ENCODE results near the gene MMP20. TPM values are rescaled to one million over a fixed set of nuclear protein-coding genes. Genes with fewer than 3 reads are reported as not detected.

The MMP20 gene
- polyA plus RNA-seq, 1 donor (not counting 4 experiments of a cell fraction or from before 2014, with no cell fraction given), result not detected

- dilution Hi-C loops (cut with MboI; ENCODE audit: extremely low pct_ligation_motif_present, low sequenced_read_pairs), result no loop called here
- H3K27ac ChIP-seq (ENCODE audit: control insufficient read depth, insufficient read depth, low read length), result peak overlapping the region; percentile 47
- DNase-seq (ENCODE audit: low read depth, low spot score) (no peak), FAIRE-seq (no peak)
- no peaks in the 10 kb centered on the region for H3K27me3 ChIP-seq (ENCODE audit: control insufficient read depth, extremely low read depth, insufficient read depth, low read length)
- TF ChIP-seq EZH2 (IDR thresholded peaks at IDR 0.05; ENCODE audit: low read length), result no peak
- TF ChIP-seq CTCF (optimal IDR thresholded peaks at IDR 0.05 in 1 of 3, IDR thresholded peaks at IDR 0.05 in 1 of 3, conservative IDR thresholded peaks at IDR 0.05 in 1 of 3; ENCODE audit: extremely low read depth in 1 of 3, insufficient read depth in 2 of 3, low read length in 3 of 3), result no peak
- peaks cover 14% of the 10 kb centered on the region for H3K4me1 ChIP-seq (ENCODE audit: control insufficient read depth, extremely low read depth, insufficient read depth, low read length)
- H3K9me1 ChIP-seq (ENCODE audit: control insufficient read depth, extremely low read depth, insufficient read depth, low read length), result no peaks in the 10 kb centered on the region
- H3K36me3 ChIP-seq (ENCODE audit: control insufficient read depth in 2 of 2, extremely low read depth in 1 of 2, insufficient read depth in 2 of 2, low read length in 2 of 2), result no peaks in the 10 kb centered on the region
- H2AFZ ChIP-seq (ENCODE audit: control insufficient read depth, low read length), result no peak overlapping the region
- no peak overlapping the region for H3K9ac ChIP-seq (ENCODE audit: control insufficient read depth, extremely low read depth, insufficient read depth, low read length)
- H3K4me2 ChIP-seq (ENCODE audit: control insufficient read depth, extremely low read depth, insufficient read depth, low read depth, low read length), result no peak overlapping the region
- H3K4me3 ChIP-seq (ENCODE audit: control insufficient read depth in 2 of 3, extremely low read depth in 1 of 3, insufficient read depth in 2 of 3, low read depth in 1 of 3, low read length in 3 of 3), result no peak overlapping the region
- no peaks in the 10 kb centered on the region for H3K79me2 ChIP-seq (ENCODE audit: control insufficient read depth, insufficient read depth, low read length)
- no peaks in the 10 kb centered on the region for H4K20me1 ChIP-seq (ENCODE audit: control insufficient read depth, extremely low read depth, insufficient read depth, low read length)
- no peaks in the 10 kb centered on the region for H3K9me3 ChIP-seq (ENCODE audit: control insufficient read depth, low read depth, low read length)
Measured at GRCh38 chr11:102528618-102529017, 96.5 kb downstream of the MMP20 start.

- Histone ChIP-seq H3K9me3 (ENCODE audit: control insufficient read depth, low read depth, low read length) (no peaks in the 10 kb centered on the region), H3K9me1 (ENCODE audit: control insufficient read depth, extremely low read depth, insufficient read depth, low read length) (no peaks in the 10 kb centered on the region), H2AFZ (ENCODE audit: control insufficient read depth, low read length) (no peak overlapping the region), H3K79me2 (ENCODE audit: control insufficient read depth, insufficient read depth, low read length) (no peaks in the 10 kb centered on the region), H3K4me2 (ENCODE audit: control insufficient read depth, extremely low read depth, insufficient read depth, low read depth, low read length) (no peak overlapping the region), H3K4me3 (ENCODE audit: control insufficient read depth in 2 of 3, extremely low read depth in 1 of 3, insufficient read depth in 2 of 3, low read depth in 1 of 3, low read length in 3 of 3) (no peak overlapping the region), H3K36me3 (ENCODE audit: control insufficient read depth in 2 of 2, extremely low read depth in 1 of 2, insufficient read depth in 2 of 2, low read length in 2 of 2) (no peaks in the 10 kb centered on the region), H3K9ac (ENCODE audit: control insufficient read depth, extremely low read depth, insufficient read depth, low read length) (no peak overlapping the region), H3K4me1 (ENCODE audit: control insufficient read depth, extremely low read depth, insufficient read depth, low read length) (peaks cover 14% of the 10 kb centered on the region), H4K20me1 (ENCODE audit: control insufficient read depth, extremely low read depth, insufficient read depth, low read length) (no peaks in the 10 kb centered on the region), H3K27me3 (ENCODE audit: control insufficient read depth, extremely low read depth, insufficient read depth, low read length) (no peaks in the 10 kb centered on the region), H3K27ac (ENCODE audit: control insufficient read depth, insufficient read depth, low read length) (no peak overlapping the region)
- TF ChIP-seq EZH2 (IDR thresholded peaks at IDR 0.05; ENCODE audit: low read length), result no peak
- dilution Hi-C loops (cut with MboI; ENCODE audit: extremely low pct_ligation_motif_present, low sequenced_read_pairs), result no loop called here
- FAIRE-seq, result no peak
- no peak for DNase-seq (ENCODE audit: low read depth, low spot score)
Measured at GRCh38 chr11:102527684-102528083, 97.4 kb downstream of the MMP20 start.

- Histone ChIP-seq H3K36me3 (ENCODE audit: control insufficient read depth in 2 of 2, extremely low read depth in 1 of 2, insufficient read depth in 2 of 2, low read length in 2 of 2) (no peaks in the 10 kb centered on the region), H3K4me3 (ENCODE audit: control insufficient read depth in 2 of 3, extremely low read depth in 1 of 3, insufficient read depth in 2 of 3, low read depth in 1 of 3, low read length in 3 of 3) (no peak overlapping the region), H3K9me3 (ENCODE audit: control insufficient read depth, low read depth, low read length) (no peaks in the 10 kb centered on the region), H3K9ac (ENCODE audit: control insufficient read depth, extremely low read depth, insufficient read depth, low read length) (no peak overlapping the region), H4K20me1 (ENCODE audit: control insufficient read depth, extremely low read depth, insufficient read depth, low read length) (no peaks in the 10 kb centered on the region), H2AFZ (ENCODE audit: control insufficient read depth, low read length) (no peak overlapping the region), H3K4me1 (ENCODE audit: control insufficient read depth, extremely low read depth, insufficient read depth, low read length) (peaks cover 14% of the 10 kb centered on the region), H3K27ac (ENCODE audit: control insufficient read depth, insufficient read depth, low read length) (no peak overlapping the region), H3K79me2 (ENCODE audit: control insufficient read depth, insufficient read depth, low read length) (no peaks in the 10 kb centered on the region), H3K27me3 (ENCODE audit: control insufficient read depth, extremely low read depth, insufficient read depth, low read length) (no peaks in the 10 kb centered on the region), H3K4me2 (ENCODE audit: control insufficient read depth, extremely low read depth, insufficient read depth, low read depth, low read length) (no peak overlapping the region), H3K9me1 (ENCODE audit: control insufficient read depth, extremely low read depth, insufficient read depth, low read length) (no peaks in the 10 kb centered on the region)
- dilution Hi-C loops (cut with MboI; ENCODE audit: extremely low pct_ligation_motif_present, low sequenced_read_pairs), result no loop called here
- FAIRE-seq (no peak), DNase-seq (ENCODE audit: low read depth, low spot score) (no peak)
- TF ChIP-seq CTCF (optimal IDR thresholded peaks at IDR 0.05 in 1 of 3, IDR thresholded peaks at IDR 0.05 in 1 of 3, conservative IDR thresholded peaks at IDR 0.05 in 1 of 3; ENCODE audit: extremely low read depth in 1 of 3, insufficient read depth in 2 of 3, low read length in 3 of 3) (no peak), EZH2 (IDR thresholded peaks at IDR 0.05; ENCODE audit: low read length) (no peak)
Measured at GRCh38 chr11:102527041-102527440, 98.1 kb downstream of the MMP20 start.
